OCI-LY3 (cell line): ENCODE data around the gene NUFIP1.

Experiments used
- CTCF ChIP-seq: fragments of 200-600, 300-600 bp; sonication (generic); IDR thresholded peaks from 2 replicates; pipeline ENCODE4 v1.5.1; 2014; ENCODE audit warnings: antibody characterized with exemption, low read length, low read depth
- EZH2phosphoT487 ChIP-seq: fragments of 200-600 bp; shearing (Covaris generic); IDR thresholded peaks from 2 replicates; pipeline ENCODE4 v1.6.1; 2018; ENCODE audit warnings: antibody characterized with exemption, mixed run types, low read depth

- TF ChIP-seq CTCF: no peak
- TF ChIP-seq EZH2phosphoT487: no peak
Observed at GRCh38 chr13:45011198-45011597, 21.9 kb upstream of the NUFIP1 start.
